ENCODE measurements around the gene PITPNC1. TPM values are rescaled to one million over a fixed set of nuclear protein-coding genes. Genes with fewer than 3 reads are reported as not detected.

Gene PITPNC1
- total RNA-seq, 1 donor from 2014 or later: 8.1 TPM

GRCh38 chr17:67632141-67632540 is 255.1 kb downstream of the PITPNC1 start:
- TF ChIP-seq POLR2A (IDR thresholded peaks at IDR 0.05): no peak
- no peak for TF ChIP-seq CTCF (IDR thresholded peaks at IDR 0.05)
- no peak for TF ChIP-seq POLR2AphosphoS5 (IDR thresholded peaks at IDR 0.05; ENCODE audit: insufficient read depth in 1 of 2, low read depth in 1 of 2)
- intact Hi-C loops (cut with DNase I): no loop called here

GRCh38 chr17:67633751-67634211 is 256.7 kb downstream of the PITPNC1 start:
- Histone ChIP-seq H3K4me3 (no peak overlapping the region), H3K36me3 (no peaks in the 10 kb centered on the region), H3K27me3 (no peaks in the 10 kb centered on the region), H3K27ac (no peak overlapping the region), H3K4me1 (peaks cover 21% of the 10 kb centered on the region), H3K9me3 (no peaks in the 10 kb centered on the region)
- DNase-seq (ENCODE audit: extremely low spot score in 2 of 2): no peak
- intact Hi-C loops (cut with DNase I): no loop called here
- TF ChIP-seq POLR2AphosphoS5 (IDR thresholded peaks at IDR 0.05; ENCODE audit: insufficient read depth in 1 of 2, low read depth in 1 of 2) (peak; percentile 31 to 74), POLR2A (IDR thresholded peaks at IDR 0.05) (no peak)

More at GRCh38 chr17:67632141-67632540, 255.1 kb downstream of the PITPNC1 start:
- Histone ChIP-seq H3K27ac (no peak overlapping the region), H3K4me3 (no peak overlapping the region), H3K4me1 (peaks cover 6% of the 10 kb centered on the region), H3K9me3 (no peaks in the 10 kb centered on the region), H3K36me3 (no peaks in the 10 kb centered on the region), H3K27me3 (no peaks in the 10 kb centered on the region)
- no peak for DNase-seq (ENCODE audit: extremely low spot score in 2 of 2)

GRCh38 chr17:67635681-67636080 is 258.6 kb downstream of the PITPNC1 start:
- no peak overlapping the region for H3K27ac ChIP-seq
- no peak for DNase-seq (ENCODE audit: extremely low spot score in 2 of 2)
- H3K36me3 ChIP-seq: no peaks in the 10 kb centered on the region
- TF ChIP-seq POLR2A (IDR thresholded peaks at IDR 0.05) (no peak), CTCF (IDR thresholded peaks at IDR 0.05) (no peak), POLR2AphosphoS5 (IDR thresholded peaks at IDR 0.05; ENCODE audit: insufficient read depth in 1 of 2, low read depth in 1 of 2) (no peak)
- intact Hi-C loops (cut with DNase I): no loop called here
- H3K9me3 ChIP-seq: no peaks in the 10 kb centered on the region
- no peak overlapping the region for H3K4me3 ChIP-seq
- peaks cover 37% of the 10 kb centered on the region for H3K4me1 ChIP-seq
- H3K27me3 ChIP-seq: no peaks in the 10 kb centered on the region

- no peaks in the 10 kb centered on the region for H3K36me3 ChIP-seq
- H3K27me3 ChIP-seq: no peaks in the 10 kb centered on the region
- H3K9me3 ChIP-seq: no peaks in the 10 kb centered on the region
- no peak for TF ChIP-seq POLR2AphosphoS5 (IDR thresholded peaks at IDR 0.05; ENCODE audit: insufficient read depth in 1 of 2, low read depth in 1 of 2)
- TF ChIP-seq CTCF (IDR thresholded peaks at IDR 0.05): no peak
- no peak for TF ChIP-seq POLR2A (IDR thresholded peaks at IDR 0.05)
- DNase-seq (ENCODE audit: extremely low spot score in 2 of 2): no peak
- H3K4me3 ChIP-seq: no peak overlapping the region
- intact Hi-C loops (cut with DNase I): no loop called here
- no peak overlapping the region for H3K27ac ChIP-seq
- peaks cover 37% of the 10 kb centered on the region for H3K4me1 ChIP-seq
These were observed 259.2 kb downstream of the PITPNC1 start for GRCh38 chr17:67636312-67636711.

GRCh38 chr17:67636834-67637520 is 259.9 kb downstream of the PITPNC1 start:
- H3K4me1 ChIP-seq: peaks cover 37% of the 10 kb centered on the region
- intact Hi-C loops (cut with DNase I): no loop called here
- H3K4me3 ChIP-seq: no peak overlapping the region
- no peaks in the 10 kb centered on the region for H3K9me3 ChIP-seq
- no peaks in the 10 kb centered on the region for H3K27me3 ChIP-seq
- DNase-seq (ENCODE audit: extremely low spot score in 2 of 2): no peak
- peak overlapping the region; percentile 40 for H3K27ac ChIP-seq
- TF ChIP-seq POLR2AphosphoS5 (IDR thresholded peaks at IDR 0.05; ENCODE audit: insufficient read depth in 1 of 2, low read depth in 1 of 2) (no peak), CTCF (IDR thresholded peaks at IDR 0.05) (no peak)
- no peaks in the 10 kb centered on the region for H3K36me3 ChIP-seq
